ENCODE results near the gene C10orf71.

Gene C10orf71

DNA sequence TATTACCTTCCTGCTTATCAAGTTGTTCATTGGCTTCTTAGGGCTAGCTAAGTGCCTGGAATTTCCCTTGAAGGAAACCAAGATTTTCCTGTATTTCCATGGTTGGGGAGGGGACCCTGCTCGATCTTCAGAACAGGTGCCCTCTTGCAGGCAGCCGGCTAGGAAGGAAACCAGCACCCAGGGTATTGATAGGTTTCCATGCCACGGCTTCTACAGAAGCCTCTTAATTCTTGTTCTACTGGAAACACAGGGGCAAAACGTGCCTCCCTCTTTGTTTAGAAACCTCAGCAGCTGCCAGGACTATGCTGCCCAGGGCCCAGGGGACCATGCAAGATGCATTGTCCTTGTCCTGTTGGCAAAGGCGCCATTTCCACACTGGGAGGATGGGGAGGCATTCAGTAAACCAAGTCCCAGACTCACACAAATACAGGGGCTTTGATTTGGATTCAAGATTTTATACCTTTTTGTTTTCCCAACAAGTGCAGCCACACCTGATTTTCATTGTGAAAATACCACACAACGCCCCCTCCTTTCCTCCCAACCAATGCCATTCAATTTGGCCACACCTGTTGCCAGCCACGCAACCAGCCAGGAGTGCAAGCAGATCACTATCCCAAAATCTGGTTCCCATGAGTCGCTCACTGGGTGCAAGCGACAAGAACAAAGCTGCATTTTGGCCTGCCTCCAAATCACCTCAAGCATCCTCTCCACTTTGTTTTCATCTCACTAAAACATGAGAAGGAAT lies 29.6 kb downstream of the C10orf71 start:
- Histone ChIP-seq H3K79me2 (ENCODE audit: insufficient read depth, low read length) (no peaks in the 10 kb centered on the region), H3F3A (ENCODE audit: insufficient read depth, low read length) (no peaks in the 10 kb centered on the region), H3K27me3 (ENCODE audit: insufficient read depth, low read length) (no peaks in the 10 kb centered on the region), H3K4me3 (ENCODE audit: low read depth, low read length, poor library complexity, severe bottlenecking) (no peak overlapping the region), H3K4me2 (ENCODE audit: low read length) (no peak overlapping the region), H3K4me1 (ENCODE audit: insufficient read depth, low read length, severe bottlenecking) (no peaks in the 10 kb centered on the region), H3K36me3 (ENCODE audit: insufficient read depth, low read length) (no peaks in the 10 kb centered on the region), H3K9me3 (ENCODE audit: low read length) (no peaks in the 10 kb centered on the region), H4K20me1 (ENCODE audit: insufficient read depth, low read length) (no peaks in the 10 kb centered on the region), H2AFZ (ENCODE audit: low read length) (no peak overlapping the region), H3K9me2 (ENCODE audit: low read depth, low read length) (no peaks in the 10 kb centered on the region), H3K27ac (ENCODE audit: low read depth, low read length, poor library complexity, severe bottlenecking) (no peak overlapping the region), H3K9ac (ENCODE audit: low read length) (no peak overlapping the region)
- no peak for TF ChIP-seq EZH2 (IDR thresholded peaks at IDR 0.05; ENCODE audit: borderline replicate concordance, low read length)
- TF ChIP-seq, protein P1, sequence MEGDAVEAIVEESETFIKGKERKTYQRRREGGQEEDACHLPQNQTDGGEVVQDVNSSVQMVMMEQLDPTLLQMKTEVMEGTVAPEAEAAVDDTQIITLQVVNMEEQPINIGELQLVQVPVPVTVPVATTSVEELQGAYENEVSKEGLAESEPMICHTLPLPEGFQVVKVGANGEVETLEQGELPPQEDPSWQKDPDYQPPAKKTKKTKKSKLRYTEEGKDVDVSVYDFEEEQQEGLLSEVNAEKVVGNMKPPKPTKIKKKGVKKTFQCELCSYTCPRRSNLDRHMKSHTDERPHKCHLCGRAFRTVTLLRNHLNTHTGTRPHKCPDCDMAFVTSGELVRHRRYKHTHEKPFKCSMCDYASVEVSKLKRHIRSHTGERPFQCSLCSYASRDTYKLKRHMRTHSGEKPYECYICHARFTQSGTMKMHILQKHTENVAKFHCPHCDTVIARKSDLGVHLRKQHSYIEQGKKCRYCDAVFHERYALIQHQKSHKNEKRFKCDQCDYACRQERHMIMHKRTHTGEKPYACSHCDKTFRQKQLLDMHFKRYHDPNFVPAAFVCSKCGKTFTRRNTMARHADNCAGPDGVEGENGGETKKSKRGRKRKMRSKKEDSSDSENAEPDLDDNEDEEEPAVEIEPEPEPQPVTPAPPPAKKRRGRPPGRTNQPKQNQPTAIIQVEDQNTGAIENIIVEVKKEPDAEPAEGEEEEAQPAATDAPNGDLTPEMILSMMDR (IDR thresholded peaks at IDR 0.05; ENCODE audit: low read length): no peak

DNA sequence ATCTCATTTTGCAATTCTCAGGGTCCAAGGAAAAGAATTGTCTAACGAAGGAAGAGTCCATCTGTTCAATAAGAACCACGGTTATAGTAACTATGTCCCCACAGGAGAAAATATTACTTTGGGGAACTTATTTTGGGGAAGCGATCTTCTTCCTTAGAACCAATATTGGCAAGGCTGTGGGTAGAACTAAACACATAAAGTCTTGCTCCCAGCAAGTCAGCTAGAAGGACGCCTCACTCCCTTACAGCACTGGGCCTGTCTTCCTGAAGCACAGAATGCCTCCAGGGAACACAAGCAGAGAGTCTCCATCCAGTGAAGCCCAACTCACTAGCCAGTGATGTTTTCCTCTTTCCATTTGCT lies 30.2 kb downstream of the C10orf71 start:
- Histone ChIP-seq H3K4me2 (ENCODE audit: low read length) (no peak overlapping the region), H4K20me1 (ENCODE audit: insufficient read depth, low read length) (no peaks in the 10 kb centered on the region), H3K79me2 (ENCODE audit: insufficient read depth, low read length) (no peaks in the 10 kb centered on the region), H3K4me1 (ENCODE audit: insufficient read depth, low read length, severe bottlenecking) (no peaks in the 10 kb centered on the region), H3K4me3 (ENCODE audit: low read depth, low read length, poor library complexity, severe bottlenecking) (no peak overlapping the region), H2AFZ (ENCODE audit: low read length) (no peak overlapping the region), H3F3A (ENCODE audit: insufficient read depth, low read length) (no peaks in the 10 kb centered on the region), H3K9me2 (ENCODE audit: low read depth, low read length) (no peaks in the 10 kb centered on the region), H3K9ac (ENCODE audit: low read length) (no peak overlapping the region), H3K27me3 (ENCODE audit: insufficient read depth, low read length) (no peaks in the 10 kb centered on the region), H3K27ac (ENCODE audit: low read depth, low read length, poor library complexity, severe bottlenecking) (no peak overlapping the region), H3K9me3 (ENCODE audit: low read length) (no peaks in the 10 kb centered on the region), H3K36me3 (ENCODE audit: insufficient read depth, low read length) (no peaks in the 10 kb centered on the region)
- TF ChIP-seq, protein P1 (IDR thresholded peaks at IDR 0.05; ENCODE audit: low read length): no peak
- TF ChIP-seq EZH2 (IDR thresholded peaks at IDR 0.05; ENCODE audit: borderline replicate concordance, low read length): no peak

DNA sequence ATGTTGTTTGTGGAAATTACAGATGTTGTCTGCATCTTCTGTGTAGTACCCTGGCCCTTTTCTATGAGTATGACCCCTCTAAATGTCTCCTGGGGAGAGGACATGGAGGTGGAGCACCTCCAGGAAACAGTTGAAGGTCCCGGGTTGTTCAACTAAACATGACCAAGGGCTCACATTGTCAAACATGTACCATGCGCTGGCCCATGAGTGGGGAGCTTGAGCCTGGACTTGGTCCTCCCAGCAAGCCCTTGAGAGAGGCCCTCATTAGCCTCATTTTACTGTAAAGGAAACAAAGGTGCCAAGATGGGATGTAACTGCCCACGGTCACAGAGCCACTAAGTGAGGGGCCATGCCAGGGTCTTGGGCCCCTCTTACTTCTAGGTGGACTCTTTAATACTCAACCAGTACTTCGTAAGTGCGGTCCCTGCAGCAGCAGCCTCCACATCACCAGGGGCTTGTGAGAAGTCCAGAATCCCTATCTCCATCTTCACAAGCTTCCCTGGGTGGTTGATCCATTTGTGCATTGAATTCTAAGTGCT lies 31.2 kb downstream of the C10orf71 start:
- H4K20me1 ChIP-seq (ENCODE audit: insufficient read depth, low read length): no peaks in the 10 kb centered on the region
- H3F3A ChIP-seq (ENCODE audit: insufficient read depth, low read length): no peaks in the 10 kb centered on the region
- no peak overlapping the region for H3K9ac ChIP-seq (ENCODE audit: low read length)
- no peaks in the 10 kb centered on the region for H3K79me2 ChIP-seq (ENCODE audit: insufficient read depth, low read length)
- TF ChIP-seq, protein P1 (IDR thresholded peaks at IDR 0.05; ENCODE audit: low read length): no peak
- no peak for TF ChIP-seq EZH2 (IDR thresholded peaks at IDR 0.05; ENCODE audit: borderline replicate concordance, low read length)
- H3K9me2 ChIP-seq (ENCODE audit: low read depth, low read length): no peaks in the 10 kb centered on the region
- no peaks in the 10 kb centered on the region for H3K27me3 ChIP-seq (ENCODE audit: insufficient read depth, low read length)
- H3K4me1 ChIP-seq (ENCODE audit: insufficient read depth, low read length, severe bottlenecking): no peaks in the 10 kb centered on the region
- no peak overlapping the region for H3K4me3 ChIP-seq (ENCODE audit: low read depth, low read length, poor library complexity, severe bottlenecking)
- H2AFZ ChIP-seq (ENCODE audit: low read length): no peak overlapping the region
- H3K4me2 ChIP-seq (ENCODE audit: low read length): no peak overlapping the region
- H3K9me3 ChIP-seq (ENCODE audit: low read length): no peaks in the 10 kb centered on the region
- H3K27ac ChIP-seq (ENCODE audit: low read depth, low read length, poor library complexity, severe bottlenecking): no peak overlapping the region
- no peaks in the 10 kb centered on the region for H3K36me3 ChIP-seq (ENCODE audit: insufficient read depth, low read length)

Data from OCI-LY1 (cell line).